ENCODE measurements around the gene RPS14.
"Not testable (repeated sequence)": the region's sequence is repeated elsewhere in the genome, so short reads cannot be mapped to it uniquely, and the experiment has no call there.

Gene RPS14

GRCh38 chr5:150446088-150446487, 3.5 kb downstream of the RPS14 start:
- DNase-seq (ENCODE audit: low read depth in 2 of 3, low spot score in 1 of 3), result no peak

GRCh38 chr5:150444770-150445169, 4.8 kb downstream of the RPS14 start:
- no peak for DNase-seq (ENCODE audit: low read depth in 2 of 3, low spot score in 1 of 3)

- DNase-seq (ENCODE audit: low read depth in 2 of 3, low spot score in 1 of 3), result no peak
Measured at GRCh38 chr5:150443242-150444075, 6.1 kb downstream of the RPS14 start.

- DNase-seq (ENCODE audit: low read depth in 2 of 3, low spot score in 1 of 3), result no peak
Measured at GRCh38 chr5:150442699-150443080, 6.8 kb downstream of the RPS14 start.

GRCh38 chr5:150441813-150442698, 7.5 kb downstream of the RPS14 start:
- no peak for DNase-seq (ENCODE audit: low read depth in 2 of 3, low spot score in 1 of 3)

GRCh38 chr5:150440948-150441812, 8.4 kb downstream of the RPS14 start:
- no peak for DNase-seq (ENCODE audit: low read depth in 2 of 3, low spot score in 1 of 3)

GRCh38 chr5:150438873-150439546, 10.5 kb downstream of the RPS14 start:
- DNase-seq (ENCODE audit: low read depth in 2 of 3, low spot score in 1 of 3), result no peak

- peak; percentile 85 to 96 (median 89) for DNase-seq (ENCODE audit: low read depth in 2 of 3, low spot score in 1 of 3)
Measured at GRCh38 chr5:150436141-150436680, 13.3 kb downstream of the RPS14 start.

GRCh38 chr5:150434464-150434863, 15.1 kb downstream of the RPS14 start:
- DNase-seq (ENCODE audit: low read depth in 2 of 3, low spot score in 1 of 3), result no peak

- no peak for DNase-seq (ENCODE audit: low read depth in 2 of 3, low spot score in 1 of 3)
Measured at GRCh38 chr5:150431574-150431973, 18.0 kb downstream of the RPS14 start.

GRCh38 chr5:150431048-150431447, 18.5 kb downstream of the RPS14 start:
- DNase-seq (ENCODE audit: low read depth in 2 of 3, low spot score in 1 of 3), result no peak

- DNase-seq (ENCODE audit: low read depth in 2 of 3, low spot score in 1 of 3), result no peak
Measured at GRCh38 chr5:150429410-150429873, 20.1 kb downstream of the RPS14 start.

GRCh38 chr5:150428978-150429377, 20.6 kb downstream of the RPS14 start:
- no peak for DNase-seq (ENCODE audit: low read depth in 2 of 3, low spot score in 1 of 3)

- DNase-seq (ENCODE audit: low read depth in 2 of 3, low spot score in 1 of 3), result no peak
Measured at GRCh38 chr5:150428106-150428876, 21.2 kb downstream of the RPS14 start.

- DNase-seq (ENCODE audit: low read depth in 2 of 3, low spot score in 1 of 3), result not testable (repeated sequence)
Measured at GRCh38 chr5:150426165-150426564, 23.4 kb downstream of the RPS14 start.

- DNase-seq (ENCODE audit: low read depth in 2 of 3, low spot score in 1 of 3), result no peak
Measured at GRCh38 chr5:150422758-150423157, 26.8 kb downstream of the RPS14 start.

- DNase-seq (ENCODE audit: low read depth in 2 of 3, low spot score in 1 of 3), result no peak
Measured at GRCh38 chr5:150422075-150422474, 27.5 kb downstream of the RPS14 start.

GRCh38 chr5:150419630-150420270, 29.8 kb downstream of the RPS14 start:
- no peak for DNase-seq (ENCODE audit: low read depth in 2 of 3, low spot score in 1 of 3)

All from stimulated activated CD4-positive, alpha-beta T cell treated with anti-CD3 and anti-CD28 coated beads, Interleukin-12 subunit alpha, Interleukin-12 subunit beta, amount 100 ng/mL, for 48 hours (primary cell).